IPS DF 4.7 (cell line): Measurements from ENCODE around the gene KIAA1191.
"Not testable (repeated sequence)": the region's sequence is repeated elsewhere in the genome, so short reads cannot be mapped to it uniquely, and the experiment has no call there.

ENCODE experiments used
- DNase-seq: peaks from one replicate; pipeline ENCODE4 v3.0.0-alpha.2; 2013; ENCODE audit warnings: low spot score; ENCODE audit errors: extremely low read depth

Gene KIAA1191

DNA sequence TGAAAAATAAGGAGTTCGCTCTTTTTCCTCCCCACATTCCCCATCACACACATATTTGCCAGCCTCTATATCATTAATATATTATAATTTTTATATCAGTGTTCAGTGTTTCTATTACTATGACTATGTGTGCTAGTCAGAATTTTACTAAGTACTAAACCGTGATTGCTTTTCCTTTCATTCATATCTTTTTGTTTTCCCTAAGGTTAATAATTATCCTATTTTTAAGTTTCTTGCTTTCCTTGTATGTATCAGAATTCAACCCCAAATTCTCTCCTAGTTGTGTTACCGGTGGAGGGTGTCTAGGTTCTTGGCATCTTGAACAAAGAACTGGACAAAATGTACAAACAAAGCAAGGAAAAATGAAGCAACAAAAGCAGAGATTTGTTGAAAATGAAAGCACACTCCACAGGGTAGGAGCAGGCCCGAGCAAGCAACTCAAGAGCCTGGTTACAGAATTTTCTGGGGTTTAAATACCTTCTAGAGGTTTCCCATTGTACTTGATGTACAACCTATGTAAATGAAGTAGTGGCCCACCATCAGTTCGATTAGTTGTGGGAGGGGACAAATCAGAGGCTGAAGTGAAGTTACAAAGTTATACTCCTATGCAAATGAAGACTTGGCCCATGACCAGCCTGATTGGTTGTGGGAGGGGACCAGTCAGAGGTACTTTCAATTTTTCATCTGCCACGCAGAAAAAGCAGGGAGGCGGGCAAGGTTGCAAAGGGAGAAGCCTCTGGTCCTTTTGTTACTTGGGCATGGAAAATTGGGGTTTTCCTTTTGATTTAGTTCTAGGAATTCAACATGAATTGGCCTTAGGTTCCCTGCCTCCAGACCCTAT is 43.8 kb downstream of the KIAA1191 start:
- DNase-seq: no peak

DNA sequence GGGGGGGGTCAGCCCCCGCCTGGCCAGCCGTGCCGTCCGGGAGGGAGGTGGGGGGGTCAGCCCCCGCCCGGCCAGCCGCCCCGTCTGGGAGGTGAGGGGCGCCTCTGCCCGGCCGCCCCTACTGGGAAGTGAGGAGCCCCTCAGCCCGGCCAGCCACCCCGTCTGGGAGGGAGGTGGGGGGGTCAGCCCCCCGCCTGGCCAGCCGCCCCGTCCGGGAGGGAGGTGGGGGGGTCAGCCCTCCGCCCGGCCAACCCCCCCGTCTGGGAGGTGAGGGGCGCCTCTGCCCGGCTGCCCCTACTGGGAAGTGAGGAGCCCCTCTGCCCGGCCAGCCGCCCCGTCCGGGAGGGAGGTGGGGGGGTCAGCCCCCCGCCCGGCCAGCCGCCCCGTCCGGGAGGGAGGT is 56.2 kb downstream of the KIAA1191 start:
- not testable (repeated sequence) for DNase-seq
